NCI-H226 (cell line): ENCODE measurements around the gene AHSA1.
"Not testable (repeated sequence)": the region's sequence is repeated elsewhere in the genome, so short reads cannot be mapped to it uniquely, and the experiment has no call there.

Experiments used
- DNase-seq: peaks from one replicate; pipeline ENCODE4 v3.0.0-alpha.2; 2015

Gene AHSA1

DNA sequence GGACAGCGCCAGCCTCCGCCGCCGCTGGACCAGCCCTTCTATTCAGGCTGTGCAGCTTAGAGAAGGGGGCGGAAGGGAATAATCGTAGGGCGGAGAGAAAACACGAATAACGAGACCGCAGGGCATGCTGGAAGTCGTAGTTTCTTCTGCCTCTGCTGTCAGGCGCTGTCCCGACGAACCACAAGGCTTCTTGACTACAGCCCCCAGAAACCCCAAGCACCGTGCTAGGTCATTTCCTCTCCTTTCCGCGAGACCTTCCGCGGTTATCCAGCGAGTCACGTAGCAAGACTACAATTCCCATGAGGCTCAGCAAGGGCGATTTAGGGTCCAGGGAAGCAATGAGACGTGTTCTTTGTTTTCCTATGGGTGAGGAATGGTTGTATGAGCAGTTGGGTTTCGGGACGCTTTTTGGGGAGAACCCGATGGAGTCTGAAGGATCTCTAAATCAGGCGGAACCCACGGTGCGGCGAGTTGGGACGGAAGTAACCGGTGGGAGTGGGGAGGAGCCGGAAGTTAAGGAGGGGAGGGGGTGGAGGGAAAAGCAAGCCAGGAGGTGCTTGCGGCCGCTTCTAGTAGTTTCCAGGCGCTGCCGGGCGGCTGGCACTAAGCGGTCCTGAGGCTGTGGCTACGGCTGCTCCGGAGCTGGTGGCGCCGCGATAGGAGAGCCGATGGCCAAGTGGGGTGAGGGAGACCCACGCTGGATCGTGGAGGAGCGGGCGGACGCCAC is at the start of gene AHSA1, which contains the start of gene VIPAS39:
AHSA1 (plus strand) TSS at position 572 of the 727 bp plus-strand sequence; CDS start at position 669, 97 bp downstream.
VIPAS39 (minus strand) TSS at position 80 of the 727 bp plus-strand sequence. CDS start 3,499 bp downstream, outside the sequence.
- peak; percentile 99 for DNase-seq

DNA sequence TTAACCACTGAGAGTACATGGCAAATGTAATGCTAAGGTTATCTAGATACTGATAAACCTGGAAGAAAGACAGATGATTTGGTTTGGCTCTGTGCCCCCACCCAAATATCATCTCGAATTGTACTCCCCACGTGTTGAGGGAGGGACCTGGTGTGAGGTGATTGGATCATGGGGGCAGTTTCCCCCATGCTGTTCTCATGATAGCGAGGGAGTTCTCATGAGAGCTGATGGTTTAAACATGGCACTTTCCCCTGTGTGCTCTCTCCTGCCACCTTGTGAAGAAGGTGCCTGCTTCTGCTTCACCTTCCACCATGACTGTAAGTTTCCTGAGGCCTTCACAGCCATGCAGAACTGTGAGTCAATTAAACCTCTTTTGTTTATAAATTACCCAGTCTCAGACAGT is 48.8 kb upstream of the AHSA1 start:
- peak; percentile 16 for DNase-seq

DNA sequence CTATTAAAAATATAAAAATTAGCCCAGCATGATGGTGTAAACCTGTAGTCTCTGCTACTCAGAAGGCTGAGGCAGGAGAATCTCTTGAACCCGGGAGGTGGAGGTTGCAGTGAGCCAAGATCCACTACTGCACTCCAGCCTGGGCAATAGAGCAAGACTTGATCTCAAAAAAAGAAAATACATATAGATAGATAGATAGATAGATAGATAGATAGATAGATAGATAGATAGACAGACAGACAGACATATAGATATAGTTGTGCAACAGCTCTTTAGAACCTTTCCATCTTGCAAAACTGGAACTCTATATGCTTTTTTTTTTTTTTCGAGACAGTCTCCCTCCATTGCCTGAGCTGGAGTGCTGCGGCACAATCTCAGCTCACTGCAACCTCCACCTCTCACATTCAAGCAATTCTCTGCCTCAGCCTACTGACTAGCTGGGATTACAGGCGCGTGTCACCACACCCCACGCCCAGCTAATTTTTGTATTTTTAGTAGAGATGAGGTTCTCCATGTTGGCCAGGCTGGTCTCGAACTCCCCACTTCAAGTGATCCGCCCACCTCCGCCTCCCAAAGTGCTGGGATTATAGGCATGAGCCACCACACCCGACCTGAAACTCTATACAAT is 42.4 kb upstream of the AHSA1 start:
- not testable (repeated sequence) for DNase-seq

GRCh38 chr14:77416098-77416497 is 41.8 kb upstream of the AHSA1 start:
- DNase-seq: not testable (repeated sequence)

DNA sequence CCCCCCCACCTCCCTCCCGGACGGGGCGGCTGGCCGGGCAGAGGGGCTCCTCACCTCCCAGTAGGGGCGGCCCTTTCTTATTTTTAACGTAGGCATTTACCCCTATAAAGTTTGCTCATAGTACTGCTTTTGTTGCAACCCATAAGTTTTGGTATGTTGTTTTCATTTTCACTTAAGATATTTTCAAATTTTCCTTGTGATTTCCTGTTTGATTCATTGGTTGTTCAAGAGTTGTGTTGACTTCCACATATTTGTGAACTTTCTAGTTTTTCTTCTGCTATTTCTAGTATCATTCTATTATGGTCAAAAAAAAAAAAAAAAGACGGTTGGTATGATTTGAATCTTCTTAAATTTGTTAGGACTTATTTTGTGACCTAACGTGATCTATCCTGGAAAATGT is 41.1 kb upstream of the AHSA1 start:
- DNase-seq: no peak

GRCh38 chr14:77421201-77421600 is 36.7 kb upstream of the AHSA1 start:
- no peak for DNase-seq

- DNase-seq: no peak
These were observed 34.5 kb upstream of the AHSA1 start, which contains the start of gene NOXRED1 for GRCh38 chr14:77423423-77423822. NOXRED1 (minus strand) TSS chr14:77423523; CDS start chr14:77422889, 634 bp downstream.

DNA sequence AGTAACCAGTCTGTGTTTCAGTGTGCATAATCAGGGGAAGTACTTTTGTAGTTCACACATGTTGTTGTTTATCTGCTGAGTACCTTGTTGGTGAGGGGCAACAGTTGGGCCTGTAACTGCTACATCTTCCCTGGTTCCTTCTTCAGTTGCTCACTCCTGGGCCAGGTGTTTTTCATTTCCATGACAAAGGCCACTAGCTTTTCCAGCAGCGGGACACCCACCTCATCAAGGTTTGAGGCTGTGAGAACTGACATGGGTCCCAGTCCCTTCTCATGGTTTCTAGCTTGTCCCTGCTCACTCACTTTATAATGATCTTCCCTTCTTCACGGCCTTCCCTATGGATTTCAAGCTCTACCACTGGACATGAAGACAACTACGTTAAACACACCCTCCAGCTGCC is 33.0 kb upstream of the AHSA1 start:
- no peak for DNase-seq

DNA sequence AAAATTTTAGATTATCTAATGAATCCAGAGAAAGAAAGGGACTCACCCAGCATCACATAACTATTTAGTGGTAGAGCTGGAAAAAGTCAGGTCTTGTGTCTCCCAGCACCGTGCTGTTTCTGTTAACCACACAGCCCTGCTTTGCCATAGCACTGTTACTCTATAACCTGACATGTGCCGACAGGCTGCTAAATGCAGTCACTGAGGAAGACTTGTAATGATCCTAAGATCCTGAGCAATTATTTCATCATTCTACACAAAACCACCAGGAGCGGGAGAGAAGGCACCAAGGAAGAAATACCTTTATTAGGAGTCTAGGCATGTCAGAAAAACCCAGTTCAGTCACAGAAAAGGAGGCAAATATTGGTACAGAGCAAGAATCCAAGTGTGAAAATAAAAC is 31.5 kb upstream of the AHSA1 start:
- DNase-seq: no peak

DNA sequence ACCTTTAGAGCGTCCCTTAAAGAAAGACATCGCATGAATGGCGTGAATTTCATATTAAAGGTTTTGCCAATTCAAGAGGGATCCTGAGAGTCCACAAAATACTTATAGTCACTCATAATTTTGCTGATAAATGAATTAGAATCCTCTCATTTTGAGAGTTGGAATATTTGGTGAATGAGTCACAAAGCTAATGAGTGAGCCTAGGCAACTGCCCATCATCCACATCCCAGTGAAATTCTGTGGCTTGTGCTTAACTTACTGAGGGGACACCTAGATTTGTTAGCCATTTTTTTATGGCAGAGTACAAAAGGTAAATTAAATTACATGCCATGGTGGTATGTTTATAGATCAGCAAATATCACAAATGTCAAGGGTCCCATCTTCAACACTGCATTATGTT is 21.9 kb upstream of the AHSA1 start:
- no peak for DNase-seq

DNA sequence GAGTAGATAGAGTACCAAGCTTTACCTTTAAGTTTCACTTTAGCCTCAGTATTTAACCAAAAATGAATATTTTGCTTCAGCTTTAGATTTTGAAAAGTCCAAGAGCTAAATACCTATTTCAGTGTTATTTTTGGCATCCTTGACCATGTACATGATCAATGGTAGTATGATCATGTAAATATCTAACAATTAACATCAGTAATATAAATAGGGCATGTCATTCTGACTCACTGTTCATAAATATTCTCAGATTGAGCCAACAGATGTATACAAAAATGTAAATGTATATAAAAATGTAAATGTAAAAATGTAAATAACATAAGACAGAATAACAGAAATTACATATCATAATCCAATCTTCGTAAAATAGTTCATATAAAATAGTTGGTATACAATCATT is 19.3 kb upstream of the AHSA1 start:
- no peak for DNase-seq

GRCh38 chr14:77439861-77440260 is 18.0 kb upstream of the AHSA1 start:
- no peak for DNase-seq

DNA sequence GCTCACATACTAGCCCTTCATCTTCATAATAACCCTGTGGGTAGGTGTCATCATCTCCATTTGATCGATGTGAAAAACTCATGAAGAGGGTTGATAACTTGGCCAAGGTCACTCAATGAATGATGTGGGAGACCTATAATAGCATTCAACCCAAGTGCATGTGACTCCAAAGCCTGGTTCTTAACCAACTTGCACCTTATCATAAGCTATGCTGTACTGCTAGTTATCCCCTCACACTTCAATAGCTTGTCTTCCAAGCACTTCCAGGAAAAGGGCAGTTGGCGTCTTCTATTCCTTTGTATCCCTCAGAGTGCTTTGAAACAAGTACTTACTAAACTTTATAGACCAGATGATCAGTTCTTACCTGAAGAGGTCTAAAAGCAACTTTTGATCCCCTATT is 15.7 kb upstream of the AHSA1 start:
- DNase-seq: no peak

GRCh38 chr14:77455966-77456640 is 1.8 kb upstream of the AHSA1 start:
- DNase-seq: no peak

- DNase-seq: no peak
These were observed 775 bp upstream of the AHSA1 start for GRCh38 chr14:77457115-77457521.

- peak; percentile 49 for DNase-seq
These were observed 507 bp downstream of the AHSA1 start for GRCh38 chr14:77458249-77458950.

GRCh38 chr14:77459072-77459723 is 1.3 kb downstream of the AHSA1 start:
- DNase-seq: peak; percentile 20

DNA sequence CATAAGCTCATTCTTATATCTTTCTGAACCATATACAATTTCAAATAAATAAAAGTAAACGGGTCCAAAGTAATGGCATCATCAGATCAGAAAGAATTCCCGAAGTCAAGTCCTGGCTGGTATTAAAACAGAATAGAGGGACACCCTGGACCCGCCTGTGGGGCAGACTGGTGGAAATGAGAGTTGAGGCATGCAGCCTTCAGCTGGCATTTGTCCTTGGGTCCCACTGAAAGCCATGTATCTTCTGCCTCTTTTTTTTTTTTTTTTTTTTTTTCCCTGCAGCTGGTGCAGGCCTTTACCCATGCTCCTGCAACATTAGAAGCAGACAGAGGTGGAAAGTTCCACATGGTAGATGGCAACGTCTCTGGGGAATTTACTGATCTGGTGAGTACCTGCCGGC is 9.9 kb downstream of the AHSA1 start:
- no peak for DNase-seq

DNA sequence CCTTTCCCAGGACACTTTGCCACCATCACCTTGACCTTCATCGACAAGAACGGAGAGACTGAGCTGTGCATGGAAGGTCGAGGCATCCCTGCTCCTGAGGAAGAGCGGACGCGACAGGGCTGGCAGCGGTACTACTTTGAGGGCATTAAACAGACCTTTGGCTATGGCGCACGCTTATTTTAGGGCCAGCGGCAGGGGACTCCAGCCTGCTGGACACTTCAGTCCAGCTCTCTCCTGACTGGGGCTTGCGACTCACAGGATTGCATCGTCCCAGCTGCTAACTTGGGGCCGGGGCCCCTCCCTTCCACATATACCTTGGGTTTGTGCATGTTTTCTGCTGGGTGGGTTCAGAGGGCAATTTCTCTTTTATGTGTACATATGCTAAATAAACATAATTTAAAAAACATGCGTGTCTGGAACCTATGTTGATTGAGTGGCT is 11.2 kb downstream of the AHSA1 start:
- no peak for DNase-seq

DNA sequence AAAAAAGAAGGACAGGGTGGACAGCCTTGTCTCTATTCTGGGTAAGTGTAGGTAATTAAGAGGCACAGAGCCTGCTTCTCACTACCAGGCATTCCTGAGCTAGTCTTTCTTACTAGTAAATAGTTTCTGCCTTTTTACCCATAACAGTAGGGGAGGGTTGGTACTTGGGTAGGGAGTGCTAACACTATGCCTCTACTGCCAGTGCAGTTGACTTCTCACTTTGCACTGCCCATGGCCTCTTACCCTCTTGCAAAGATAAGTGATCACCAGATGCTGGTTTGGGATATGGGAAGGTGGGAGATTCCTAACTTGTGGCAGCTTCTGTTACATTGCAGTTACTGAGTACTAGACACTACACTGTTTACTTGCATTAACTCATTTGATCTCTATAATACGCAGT is 11.6 kb downstream of the AHSA1 start:
- DNase-seq: no peak

GRCh38 chr14:77470224-77470870 is 12.5 kb downstream of the AHSA1 start:
- DNase-seq: no peak

DNA sequence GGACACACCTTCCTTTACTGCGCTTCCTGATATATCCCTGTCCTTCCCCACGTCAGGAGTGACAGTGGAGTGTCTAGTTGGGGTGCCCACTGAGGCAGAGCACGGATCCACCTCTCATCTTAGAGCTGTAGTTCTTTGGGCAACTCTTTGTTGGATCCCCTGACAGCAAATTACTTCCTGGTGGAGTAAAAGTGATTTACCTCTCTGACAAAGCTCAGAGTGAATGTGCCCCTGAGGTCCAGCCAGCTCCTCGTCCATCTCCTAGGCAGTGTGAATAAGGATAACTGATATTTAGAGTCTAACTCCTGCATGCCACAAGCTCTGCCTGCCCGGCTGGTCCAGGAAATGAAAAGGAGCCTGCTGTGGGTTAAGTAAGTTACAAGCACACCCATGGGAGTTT is 16.0 kb downstream of the AHSA1 start:
- DNase-seq: no peak
